Measurements from ENCODE around the gene TYMP. TPM values are rescaled to one million over a fixed set of nuclear protein-coding genes. Genes with fewer than 3 reads are reported as not detected.

TYMP gene
- total RNA-seq, 1 experiment from 2014 or later: 0.58 TPM

GRCh38 chr22:50519151-50519550, 10.7 kb downstream of the TYMP start:
- ChIA-PET POLR2A (ENCODE audit: low non-redundant PET) (no interaction called here), CTCF (no interaction called here)
- no peak for TF ChIP-seq EZH2 (IDR thresholded peaks at IDR 0.05; ENCODE audit: borderline replicate concordance, low read depth, low read length, poor library complexity, severe bottlenecking)
- no peak for TF ChIP-seq CTCF (conservative IDR thresholded peaks at IDR 0.05; ENCODE audit: low read depth, low read length)
- no peak for DNase-seq (ENCODE audit: low spot score)
- Histone ChIP-seq H3K4me3 (ENCODE audit: low read depth, low read length, poor library complexity, severe bottlenecking) (no peak overlapping the region), H3K36me3 (ENCODE audit: insufficient read depth, low read length, poor library complexity, severe bottlenecking) (peaks cover 66% of the 10 kb centered on the region), H3K27ac (ENCODE audit: low read depth, low read length, poor library complexity, severe bottlenecking) (no peak overlapping the region), H3K4me1 (ENCODE audit: insufficient read depth, low read length, poor library complexity, severe bottlenecking) (peaks cover under 1% of the 10 kb centered on the region), H3K27me3 (replicated peaks; ENCODE audit: insufficient read depth, low read depth, low read length, poor library complexity) (no peaks in the 10 kb centered on the region), H3K9me3 (ENCODE audit: low read depth, low read length, poor library complexity, severe bottlenecking) (no peaks in the 10 kb centered on the region)
- intact Hi-C loops (cut with micrococcal nuclease; ENCODE audit: unreplicated experiment): no loop called here
- BruUV-seq (replicated peaks): no TSS peak

- BruUV-seq (replicated peaks): no TSS peak
- CTCF ChIA-PET: no interaction called here
- TF ChIP-seq CTCF (conservative IDR thresholded peaks at IDR 0.05; ENCODE audit: low read depth, low read length) (no peak), EZH2 (IDR thresholded peaks at IDR 0.05; ENCODE audit: borderline replicate concordance, low read depth, low read length, poor library complexity, severe bottlenecking) (no peak)
- Histone ChIP-seq H3K27ac (ENCODE audit: low read depth, low read length, poor library complexity, severe bottlenecking) (no peak overlapping the region), H3K9me3 (ENCODE audit: low read depth, low read length, poor library complexity, severe bottlenecking) (no peaks in the 10 kb centered on the region), H3K36me3 (ENCODE audit: insufficient read depth, low read length, poor library complexity, severe bottlenecking) (peaks cover 60% of the 10 kb centered on the region), H3K4me3 (ENCODE audit: low read depth, low read length, poor library complexity, severe bottlenecking) (no peak overlapping the region), H3K4me1 (ENCODE audit: insufficient read depth, low read length, poor library complexity, severe bottlenecking) (no peaks in the 10 kb centered on the region), H3K27me3 (replicated peaks; ENCODE audit: insufficient read depth, low read depth, low read length, poor library complexity) (no peaks in the 10 kb centered on the region)
- intact Hi-C loops (cut with micrococcal nuclease; ENCODE audit: unreplicated experiment): no loop called here
- no peak for DNase-seq (ENCODE audit: low spot score)
- POLR2A ChIA-PET (ENCODE audit: low non-redundant PET): no interaction called here
Measured at GRCh38 chr22:50518606-50519005, 11.2 kb downstream of the TYMP start.

DNA sequence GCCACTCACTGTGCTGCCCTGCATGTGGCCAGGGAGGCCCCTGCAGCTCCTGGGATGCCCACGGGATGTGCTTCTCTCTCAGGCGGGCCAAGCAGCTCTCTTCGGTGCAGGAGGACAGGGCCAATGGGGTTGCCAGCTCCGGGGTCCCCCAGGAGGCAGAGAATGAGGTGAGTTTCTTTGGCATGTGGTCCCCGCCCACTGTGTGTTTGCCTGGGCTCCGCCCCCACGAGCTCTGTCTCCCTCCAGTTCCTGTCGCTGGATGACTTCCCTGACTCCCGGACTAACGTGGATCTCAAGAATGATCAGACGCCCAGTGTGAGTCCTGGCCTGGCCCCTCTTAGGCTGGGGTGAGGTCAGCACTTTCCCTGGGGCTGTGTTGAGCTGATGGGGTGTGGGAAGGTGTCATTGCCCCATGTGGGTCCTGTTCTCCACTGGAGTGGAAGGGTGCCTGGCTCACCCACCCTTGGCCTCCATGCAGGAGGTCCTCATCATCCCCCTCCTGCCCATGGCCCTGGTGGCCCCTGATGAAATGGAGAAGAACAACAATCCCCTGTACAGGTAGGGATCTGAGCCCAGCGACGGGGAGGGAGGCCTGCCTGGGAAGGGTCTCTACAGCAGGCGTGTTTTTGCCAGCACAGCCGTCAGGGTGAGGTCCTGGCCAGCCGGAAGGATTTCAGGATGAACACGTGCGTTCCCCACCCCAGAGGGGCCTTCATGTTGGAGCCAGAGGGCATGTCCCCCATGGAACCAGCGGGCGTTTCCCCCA, 12.1 kb downstream of the TYMP start:
- H3K36me3 ChIP-seq (ENCODE audit: insufficient read depth, low read length, poor library complexity, severe bottlenecking): peaks cover 53% of the 10 kb centered on the region
- DNase-seq (ENCODE audit: low spot score): no peak
- TF ChIP-seq CTCF (conservative IDR thresholded peaks at IDR 0.05; ENCODE audit: low read depth, low read length) (no peak), EZH2 (IDR thresholded peaks at IDR 0.05; ENCODE audit: borderline replicate concordance, low read depth, low read length, poor library complexity, severe bottlenecking) (no peak)

More for the DNA sequence above, 12.1 kb downstream of the TYMP start:
- Histone ChIP-seq H3K9me3 (ENCODE audit: low read depth, low read length, poor library complexity, severe bottlenecking) (no peaks in the 10 kb centered on the region), H3K4me3 (ENCODE audit: low read depth, low read length, poor library complexity, severe bottlenecking) (no peak overlapping the region), H3K4me1 (ENCODE audit: insufficient read depth, low read length, poor library complexity, severe bottlenecking) (no peaks in the 10 kb centered on the region), H3K27ac (ENCODE audit: low read depth, low read length, poor library complexity, severe bottlenecking) (no peak overlapping the region), H3K27me3 (replicated peaks; ENCODE audit: insufficient read depth, low read depth, low read length, poor library complexity) (no peaks in the 10 kb centered on the region)
- ChIA-PET CTCF (no interaction called here), POLR2A (ENCODE audit: low non-redundant PET) (interaction anchor here (0.6 kb wide), 1 partner anchor 185 kb away, joined by 4 read pairs; no protein-coding TSS in a partner anchor)
- intact Hi-C loops (cut with micrococcal nuclease; ENCODE audit: unreplicated experiment): no loop called here
- BruUV-seq (replicated peaks): no TSS peak
